Gastroesophageal sphincter (tissue), 4 donors: ENCODE measurements around the gene NCSTN. TPM values are rescaled to one million over a fixed set of nuclear protein-coding genes. Genes with fewer than 3 reads are reported as not detected.

Experiments
- ATAC-seq: fragments of 150-250 bp; one replicate; pipeline ENCODE4 v1.9.1; 2016; ENCODE audit warnings: mild to moderate bottlenecking, moderate library complexity
- H3K27ac ChIP-seq, 4 donors: fragments of 200-600 bp; sonication (generic) in 3 of 4; 1 replicate in 3 of 4; 2 replicates in 1 of 4; pipeline ENCODE4 v1.5.1; 2016 to 2019
- H3K27me3 ChIP-seq: fragments of 200-600 bp; sonication (generic); one replicate; pipeline ENCODE4 v1.5.1; 2019
- H3K36me3 ChIP-seq, 2 donors: fragments of 200-600 bp; sonication (generic); one replicate each; pipeline ENCODE4 v1.5.1; 2019; ENCODE audit warnings: control low read depth in 1 of 2
- H3K4me1 ChIP-seq, 3 donors: fragments of 200-600 bp; sonication (generic); 1 replicate in 2 of 3; 2 replicates in 1 of 3; pipeline ENCODE4 v1.5.1; 2016 to 2019; ENCODE audit warnings: control low read depth in 2 of 3
- H3K4me3 ChIP-seq, 2 donors: fragments of 200-600 bp; sonication (generic); one replicate each; pipeline ENCODE4 v1.5.1; 2019; ENCODE audit warnings: mild to moderate bottlenecking in 1 of 2, moderate library complexity in 1 of 2
- H3K9me3 ChIP-seq, 3 donors: fragments of 200-600 bp; sonication (generic); one replicate each; pipeline ENCODE4 v1.5.1; 2017 to 2019; ENCODE audit warnings: control low read depth in 2 of 3
- EP300 ChIP-seq: sonication (generic); formaldehyde crosslinking; IDR thresholded peaks from one replicate; pipeline ENCODE4 v1.6.1; 2017; ENCODE audit warnings: antibody characterized with exemption, mild to moderate bottlenecking
- POLR2A ChIP-seq, 2 donors: fragments of 450-650 bp; IDR thresholded peaks; one replicate each; pipeline ENCODE4 v1.6.1; 2017; ENCODE audit warnings: antibody characterized with exemption in 2 of 2, mild to moderate bottlenecking in 2 of 2, moderate library complexity in 1 of 2
- POLR2AphosphoS5 ChIP-seq: sonication (generic); formaldehyde crosslinking; IDR thresholded peaks from one replicate; pipeline ENCODE4 v1.6.1; 2017; ENCODE audit warnings: antibody characterized with exemption
- WGBS, 2 donors: methylation state at CpG; one replicate each; pipeline ENCODE4 v1.1.5; 2018; ENCODE audit warnings: low coverage in 1 of 2; 5-methylcytosine and 5-hydroxymethylcytosine counted together
- total RNA-seq, 4 donors: library from RNA; depleted of rRNA; stranded (reverse); fragments of >200 nt; gene quantifications; one replicate each; pipeline ENCODE4 v1.1.0, GENCODE V29; 2016
- TF ChIP-seq, protein P1 (sequence below), 4 experiments: fragments of 200-600 bp in 2 of 4; fragments of 450-650 bp in 2 of 4; sonication (generic) in 1 of 4; IDR thresholded peaks; one replicate each; pipeline ENCODE4 v1.5.1; 2017 to 2019; ENCODE audit warnings: antibody characterized with exemption in 4 of 4, mild to moderate bottlenecking in 2 of 4, moderate library complexity in 2 of 4

The NCSTN gene
- total RNA-seq, 4 donors from 2014 or later, result 41.5 to 49.2 (median 47.5) TPM

DNA sequence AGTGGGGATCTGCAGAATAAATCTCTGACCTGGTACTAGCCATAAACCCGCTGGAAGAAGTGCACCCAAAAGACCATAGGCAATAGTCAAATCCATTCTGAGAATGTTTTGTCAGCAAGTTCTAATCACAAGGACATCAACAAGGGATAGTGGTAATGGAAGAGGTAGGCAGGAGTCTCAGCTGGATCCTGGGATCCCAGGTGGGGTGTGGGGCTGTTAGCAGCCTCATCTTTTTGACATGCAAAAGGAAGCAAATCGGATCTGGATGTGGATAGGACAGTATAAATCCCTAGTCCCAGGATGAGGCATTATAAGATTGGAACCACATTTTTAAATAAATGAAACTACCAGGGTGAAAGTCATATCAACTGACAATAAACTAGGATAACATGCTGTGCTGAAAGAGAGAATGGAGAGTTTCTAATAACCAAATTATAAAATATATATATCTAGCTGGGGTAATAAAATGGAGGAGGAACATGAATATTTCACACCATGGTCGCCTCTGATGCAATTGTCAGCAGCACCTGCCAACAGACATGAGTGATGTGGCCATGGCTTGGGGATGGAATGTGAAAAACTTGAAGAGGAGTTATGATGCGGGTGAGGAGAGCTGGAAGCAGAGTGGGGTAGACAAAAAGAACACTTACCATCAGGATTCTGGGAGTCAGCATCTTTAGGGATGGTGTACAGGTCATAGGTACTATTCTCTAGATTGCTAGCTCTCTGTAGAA, 34.6 kb upstream of the NCSTN start:
- Histone ChIP-seq H3K36me3 (peaks cover 18 to 100% of the 10 kb centered on the region in 2 donors), H3K4me3 (no peak overlapping the region), H3K9me3 (no peaks in the 10 kb centered on the region), H3K27me3 (no peaks in the 10 kb centered on the region), H3K27ac (no peak overlapping the region), H3K4me1 (no peaks in the 10 kb centered on the region)
- WGBS, 2 donors, result 70 to 79% methylated on average over 3 to 4 of the region's 4 CpGs
- ATAC-seq, result no peak
- TF ChIP-seq, protein P1, sequence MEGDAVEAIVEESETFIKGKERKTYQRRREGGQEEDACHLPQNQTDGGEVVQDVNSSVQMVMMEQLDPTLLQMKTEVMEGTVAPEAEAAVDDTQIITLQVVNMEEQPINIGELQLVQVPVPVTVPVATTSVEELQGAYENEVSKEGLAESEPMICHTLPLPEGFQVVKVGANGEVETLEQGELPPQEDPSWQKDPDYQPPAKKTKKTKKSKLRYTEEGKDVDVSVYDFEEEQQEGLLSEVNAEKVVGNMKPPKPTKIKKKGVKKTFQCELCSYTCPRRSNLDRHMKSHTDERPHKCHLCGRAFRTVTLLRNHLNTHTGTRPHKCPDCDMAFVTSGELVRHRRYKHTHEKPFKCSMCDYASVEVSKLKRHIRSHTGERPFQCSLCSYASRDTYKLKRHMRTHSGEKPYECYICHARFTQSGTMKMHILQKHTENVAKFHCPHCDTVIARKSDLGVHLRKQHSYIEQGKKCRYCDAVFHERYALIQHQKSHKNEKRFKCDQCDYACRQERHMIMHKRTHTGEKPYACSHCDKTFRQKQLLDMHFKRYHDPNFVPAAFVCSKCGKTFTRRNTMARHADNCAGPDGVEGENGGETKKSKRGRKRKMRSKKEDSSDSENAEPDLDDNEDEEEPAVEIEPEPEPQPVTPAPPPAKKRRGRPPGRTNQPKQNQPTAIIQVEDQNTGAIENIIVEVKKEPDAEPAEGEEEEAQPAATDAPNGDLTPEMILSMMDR (IDR thresholded peaks at IDR 0.05), result no peak
- TF ChIP-seq POLR2AphosphoS5, result no peak

DNA sequence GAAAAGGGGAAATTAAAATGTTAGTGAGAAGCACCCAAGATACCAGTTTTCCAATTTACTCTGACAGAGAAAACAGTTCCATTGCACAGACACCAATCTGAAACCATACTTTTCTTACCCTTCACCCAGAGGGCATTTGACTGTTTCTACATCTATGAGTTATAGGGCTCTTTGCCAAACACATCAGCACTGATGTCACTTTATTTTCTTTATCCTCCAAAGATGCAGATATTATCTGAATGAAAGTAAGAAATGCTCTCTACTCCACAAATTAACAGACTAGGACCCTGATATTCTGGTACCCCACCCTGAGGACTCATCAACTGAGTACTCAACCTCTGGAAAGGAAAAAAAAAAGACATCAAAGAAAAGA, 34.0 kb upstream of the NCSTN start:
- H3K27me3 ChIP-seq, result no peaks in the 10 kb centered on the region
- no peak for ATAC-seq
- no peaks in the 10 kb centered on the region for H3K9me3 ChIP-seq
- TF ChIP-seq EP300 (no peak), POLR2AphosphoS5 (no peak), POLR2A (IDR thresholded peaks at IDR 0.05) (no peak)
- TF ChIP-seq, protein P1 (IDR thresholded peaks at IDR 0.05), result no peak
- no peak overlapping the region for H3K4me3 ChIP-seq
- no peaks in the 10 kb centered on the region for H3K4me1 ChIP-seq
- peaks cover 18 to 100% of the 10 kb centered on the region in 2 donors for H3K36me3 ChIP-seq
- H3K27ac ChIP-seq, result no peak overlapping the region

DNA sequence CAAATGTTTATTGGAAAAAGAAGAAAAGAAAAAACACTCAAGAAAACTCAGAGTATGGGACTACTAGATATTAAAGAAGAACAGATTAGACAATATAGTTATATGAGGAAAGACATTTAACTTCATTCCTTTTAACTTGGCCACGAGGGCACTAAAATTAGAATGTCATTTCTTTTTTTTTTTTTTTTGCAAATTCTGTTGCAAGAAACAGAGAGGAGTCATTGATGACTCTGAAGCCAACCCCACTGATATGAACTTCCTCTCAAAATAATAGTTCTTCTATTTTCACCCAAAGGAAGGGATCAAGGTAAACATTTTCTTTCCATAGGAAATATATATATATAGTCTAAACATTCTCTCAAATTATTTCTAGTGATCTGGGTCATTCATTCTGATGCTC, 33.6 kb upstream of the NCSTN start:
- Histone ChIP-seq H3K27ac (no peak overlapping the region), H3K27me3 (no peaks in the 10 kb centered on the region), H3K4me3 (no peak overlapping the region), H3K36me3 (peaks cover 18 to 100% of the 10 kb centered on the region in 2 donors), H3K9me3 (no peaks in the 10 kb centered on the region), H3K4me1 (no peaks in the 10 kb centered on the region)
- WGBS, 2 donors, result 40 to 56% methylated on average over 1 of the region's 1 CpG
- no peak for ATAC-seq
- TF ChIP-seq EP300 (no peak), POLR2A (IDR thresholded peaks at IDR 0.05) (no peak), POLR2AphosphoS5 (no peak)
- TF ChIP-seq, protein P1 (IDR thresholded peaks at IDR 0.05), result no peak

DNA sequence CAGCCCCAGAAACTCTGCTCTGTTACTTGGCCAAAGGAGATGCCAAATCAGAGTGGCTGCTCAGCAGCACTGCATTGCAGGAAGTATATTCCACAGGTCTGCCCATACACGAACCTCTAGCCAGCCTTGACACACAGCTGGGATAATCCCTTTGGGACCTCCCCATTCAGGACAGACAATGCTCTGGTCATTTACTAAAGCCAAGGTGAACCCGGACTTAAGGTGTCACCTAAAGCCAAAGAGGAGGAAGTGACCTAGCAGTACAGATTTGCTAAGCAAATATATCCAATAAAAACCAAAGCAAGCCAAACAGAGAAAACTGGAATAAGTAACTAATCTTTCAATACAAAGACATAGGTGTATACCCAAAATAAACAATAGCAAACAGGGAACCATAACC, 27.8 kb upstream of the NCSTN start:
- Histone ChIP-seq H3K27me3 (no peaks in the 10 kb centered on the region), H3K4me3 (no peak overlapping the region), H3K27ac (no peak overlapping the region), H3K36me3 (peaks cover 11 to 97% of the 10 kb centered on the region in 2 donors), H3K4me1 (peaks cover 0 to 5% (median 0%) of the 10 kb centered on the region in 3 donors), H3K9me3 (no peaks in the 10 kb centered on the region)
- TF ChIP-seq, protein P1 (IDR thresholded peaks at IDR 0.05), result no peak
- TF ChIP-seq POLR2A (IDR thresholded peaks at IDR 0.05) (no peak), POLR2AphosphoS5 (no peak), EP300 (no peak)
- WGBS, 2 donors, result 73 to 80% methylated on average over 2 of the region's 2 CpGs
- ATAC-seq, result no peak

DNA sequence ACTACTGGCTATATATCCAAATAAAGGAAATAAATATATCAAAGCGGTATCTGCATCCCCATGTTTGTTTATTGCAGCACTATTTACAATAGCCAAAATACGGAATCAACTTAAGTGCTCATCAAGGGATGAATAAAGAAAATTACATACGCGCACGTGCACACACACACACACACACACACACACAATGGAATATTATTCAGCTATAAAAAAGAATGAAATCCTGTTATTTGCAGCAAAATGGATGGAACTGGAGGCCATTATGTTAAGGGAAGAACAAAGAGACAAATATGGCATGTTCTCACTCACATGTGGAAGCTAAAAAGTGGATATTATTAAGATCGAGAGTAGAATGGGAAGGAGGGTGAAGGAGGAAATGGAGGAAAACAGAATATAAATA, 20.4 kb upstream of the NCSTN start:
- H3K36me3 ChIP-seq, result peaks cover 4 to 90% of the 10 kb centered on the region in 2 donors
- TF ChIP-seq POLR2A (IDR thresholded peaks at IDR 0.05) (no peak), EP300 (no peak), POLR2AphosphoS5 (no peak)
- TF ChIP-seq, protein P1 (IDR thresholded peaks at IDR 0.05), result no peak
- H3K4me1 ChIP-seq, result no peaks in the 10 kb centered on the region
- H3K27me3 ChIP-seq, result no peaks in the 10 kb centered on the region
- no peaks in the 10 kb centered on the region for H3K9me3 ChIP-seq
- no peak overlapping the region for H3K4me3 ChIP-seq
- no peak for ATAC-seq
- H3K27ac ChIP-seq, result no peak overlapping the region
- WGBS, 2 donors, result 94 to 99% methylated on average over 4 to 6 of the region's 6 CpGs
